Measurements from ENCODE around the gene ORM2.

DNA sequence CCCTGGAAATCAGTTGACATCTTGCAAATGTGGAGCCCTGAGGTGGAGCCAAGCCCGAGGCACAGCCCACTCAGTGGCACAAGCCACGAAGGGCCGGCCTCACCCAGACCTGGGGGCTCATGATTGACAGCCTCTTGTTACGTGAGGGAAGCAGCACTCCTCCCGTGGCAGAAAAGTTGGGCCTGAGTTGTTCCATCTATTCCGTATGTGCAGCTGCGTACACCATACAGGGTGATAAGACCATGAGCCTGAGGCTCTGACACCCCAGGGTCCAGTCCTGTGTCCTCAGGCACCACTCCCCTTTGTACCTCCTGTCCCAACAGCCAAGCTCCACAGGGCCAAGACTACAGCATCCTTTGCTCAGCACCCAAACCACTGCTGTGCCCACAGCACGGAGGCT is 1.9 kb upstream of the ORM2 start:
- TF ChIP-seq, protein P1, sequence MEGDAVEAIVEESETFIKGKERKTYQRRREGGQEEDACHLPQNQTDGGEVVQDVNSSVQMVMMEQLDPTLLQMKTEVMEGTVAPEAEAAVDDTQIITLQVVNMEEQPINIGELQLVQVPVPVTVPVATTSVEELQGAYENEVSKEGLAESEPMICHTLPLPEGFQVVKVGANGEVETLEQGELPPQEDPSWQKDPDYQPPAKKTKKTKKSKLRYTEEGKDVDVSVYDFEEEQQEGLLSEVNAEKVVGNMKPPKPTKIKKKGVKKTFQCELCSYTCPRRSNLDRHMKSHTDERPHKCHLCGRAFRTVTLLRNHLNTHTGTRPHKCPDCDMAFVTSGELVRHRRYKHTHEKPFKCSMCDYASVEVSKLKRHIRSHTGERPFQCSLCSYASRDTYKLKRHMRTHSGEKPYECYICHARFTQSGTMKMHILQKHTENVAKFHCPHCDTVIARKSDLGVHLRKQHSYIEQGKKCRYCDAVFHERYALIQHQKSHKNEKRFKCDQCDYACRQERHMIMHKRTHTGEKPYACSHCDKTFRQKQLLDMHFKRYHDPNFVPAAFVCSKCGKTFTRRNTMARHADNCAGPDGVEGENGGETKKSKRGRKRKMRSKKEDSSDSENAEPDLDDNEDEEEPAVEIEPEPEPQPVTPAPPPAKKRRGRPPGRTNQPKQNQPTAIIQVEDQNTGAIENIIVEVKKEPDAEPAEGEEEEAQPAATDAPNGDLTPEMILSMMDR (IDR thresholded peaks at IDR 0.05), result no peak
- TF ChIP-seq POLR2A (IDR thresholded peaks at IDR 0.05), result no peak

Measured in esophagus squamous epithelium (tissue), 4 donors.